Suprapubic skin (tissue), 4 donors: ENCODE measurements around the gene PRR12. TPM values are rescaled to one million over a fixed set of nuclear protein-coding genes. Genes with fewer than 3 reads are reported as not detected.

Experiments
- DNase-seq, 2 donors: peaks; one replicate each; pipeline ENCODE4 v3.0.0-alpha.2; 2019; ENCODE audit warnings: low spot score in 2 of 2
- H3K27ac ChIP-seq: fragments of 200-600 bp; sonication (generic); one replicate; pipeline ENCODE4 v1.5.1; 2019
- H3K27me3 ChIP-seq: fragments of 200-600 bp; sonication (generic); one replicate; pipeline ENCODE4 v1.5.1; 2019
- H3K36me3 ChIP-seq: fragments of 200-600 bp; sonication (generic); one replicate; pipeline ENCODE4 v1.5.1; 2019
- H3K4me1 ChIP-seq: fragments of 200-600 bp; sonication (generic); one replicate; pipeline ENCODE4 v1.5.1; 2019
- H3K4me3 ChIP-seq: fragments of 200-600 bp; sonication (generic); one replicate; pipeline ENCODE4 v1.5.1; 2019; ENCODE audit warnings: mild to moderate bottlenecking
- H3K9me3 ChIP-seq: fragments of 200-600 bp; sonication (generic); one replicate; pipeline ENCODE4 v1.5.1; 2019
- EP300 ChIP-seq: sonication (generic); formaldehyde crosslinking; IDR thresholded peaks from one replicate; pipeline ENCODE4 v1.6.1; 2017; ENCODE audit warnings: antibody characterized with exemption
- POLR2A ChIP-seq, 2 donors: fragments of 450-650 bp; IDR thresholded peaks; one replicate each; pipeline ENCODE4 v1.6.1; 2017; ENCODE audit warnings: antibody characterized with exemption in 2 of 2, mild to moderate bottlenecking in 2 of 2, moderate library complexity in 2 of 2
- POLR2AphosphoS5 ChIP-seq, 3 donors: sonication (generic); formaldehyde crosslinking; IDR thresholded peaks; one replicate each; pipeline ENCODE4 v1.6.1; 2017; ENCODE audit warnings: antibody characterized with exemption in 3 of 3
- WGBS: methylation state at CpG from one replicate; pipeline ENCODE4 v1.1.5; 2018; 5-methylcytosine and 5-hydroxymethylcytosine counted together
- total RNA-seq, 4 donors: library from RNA; depleted of rRNA; stranded (reverse); fragments of >200 nt; gene quantifications; one replicate each; pipeline ENCODE4 v1.1.0, GENCODE V29; 2016
- TF ChIP-seq, protein P1 (sequence below), 2 donors: fragments of 200-600 bp in 1 of 2; fragments of 450-650 bp in 1 of 2; sonication (generic) in 1 of 2; IDR thresholded peaks; one replicate each; pipeline ENCODE4 v1.5.1; 2016 to 2019; ENCODE audit warnings: antibody characterized with exemption in 2 of 2, mild to moderate bottlenecking in 1 of 2, moderate library complexity in 1 of 2

The PRR12 gene
- total RNA-seq, 4 donors from 2014 or later: 24.6 to 50.3 (median 38.9) TPM

DNA sequence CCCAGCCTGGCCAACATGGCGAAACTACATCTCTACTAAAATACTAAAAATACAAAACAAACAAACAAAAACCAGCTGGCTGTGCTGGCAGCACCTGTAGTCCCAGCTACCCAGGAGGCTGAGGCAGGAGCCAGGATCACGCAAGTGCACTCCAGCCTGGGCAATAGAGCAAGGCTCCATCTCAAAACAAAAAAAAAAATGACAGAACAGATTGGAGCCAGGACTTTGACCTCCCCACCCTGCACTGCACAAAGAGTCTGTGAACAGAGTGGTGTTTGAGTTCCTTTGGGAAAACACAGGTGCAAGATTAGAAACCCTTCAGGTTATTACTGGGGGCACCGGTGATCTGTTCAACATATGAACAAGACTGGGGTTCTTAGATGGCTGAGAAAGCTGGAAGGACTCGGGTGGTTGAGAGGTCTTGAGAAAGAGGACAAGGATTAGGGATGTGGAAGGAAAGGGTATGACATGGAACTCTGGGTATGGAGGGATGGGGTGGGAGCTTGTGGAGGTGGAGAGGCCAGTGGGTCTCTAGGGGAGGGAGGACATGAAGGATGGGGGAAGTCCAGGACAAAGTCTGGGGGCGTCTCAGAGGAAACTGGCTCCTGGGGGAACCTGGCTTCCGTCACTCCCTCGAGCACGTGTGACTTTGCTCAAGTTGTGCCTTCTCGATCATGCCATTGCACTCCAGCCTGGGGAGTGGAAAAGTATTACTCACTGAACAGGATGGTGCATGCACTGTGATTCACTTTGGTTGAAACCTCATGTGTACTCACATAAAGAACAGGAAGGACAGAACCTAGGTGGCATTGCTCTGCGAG, 37.3 kb upstream of the PRR12 start:
- 54% methylated on average over 10 of the region's 10 CpGs for WGBS
- no peak for DNase-seq
- peaks cover 40% of the 10 kb centered on the region for H3K36me3 ChIP-seq
- no peak for TF ChIP-seq POLR2A (IDR thresholded peaks at IDR 0.05)
- TF ChIP-seq, protein P1, sequence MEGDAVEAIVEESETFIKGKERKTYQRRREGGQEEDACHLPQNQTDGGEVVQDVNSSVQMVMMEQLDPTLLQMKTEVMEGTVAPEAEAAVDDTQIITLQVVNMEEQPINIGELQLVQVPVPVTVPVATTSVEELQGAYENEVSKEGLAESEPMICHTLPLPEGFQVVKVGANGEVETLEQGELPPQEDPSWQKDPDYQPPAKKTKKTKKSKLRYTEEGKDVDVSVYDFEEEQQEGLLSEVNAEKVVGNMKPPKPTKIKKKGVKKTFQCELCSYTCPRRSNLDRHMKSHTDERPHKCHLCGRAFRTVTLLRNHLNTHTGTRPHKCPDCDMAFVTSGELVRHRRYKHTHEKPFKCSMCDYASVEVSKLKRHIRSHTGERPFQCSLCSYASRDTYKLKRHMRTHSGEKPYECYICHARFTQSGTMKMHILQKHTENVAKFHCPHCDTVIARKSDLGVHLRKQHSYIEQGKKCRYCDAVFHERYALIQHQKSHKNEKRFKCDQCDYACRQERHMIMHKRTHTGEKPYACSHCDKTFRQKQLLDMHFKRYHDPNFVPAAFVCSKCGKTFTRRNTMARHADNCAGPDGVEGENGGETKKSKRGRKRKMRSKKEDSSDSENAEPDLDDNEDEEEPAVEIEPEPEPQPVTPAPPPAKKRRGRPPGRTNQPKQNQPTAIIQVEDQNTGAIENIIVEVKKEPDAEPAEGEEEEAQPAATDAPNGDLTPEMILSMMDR (IDR thresholded peaks at IDR 0.05): no peak
- no peak for TF ChIP-seq POLR2AphosphoS5 (IDR thresholded peaks at IDR 0.05)
- TF ChIP-seq EP300: no peak
- no peaks in the 10 kb centered on the region for H3K27me3 ChIP-seq
- no peak overlapping the region for H3K4me3 ChIP-seq
- H3K9me3 ChIP-seq: no peaks in the 10 kb centered on the region
- peaks cover 20% of the 10 kb centered on the region for H3K4me1 ChIP-seq
- H3K27ac ChIP-seq: peak overlapping the region; percentile 72

- no peak for DNase-seq
These were observed 36.2 kb upstream of the PRR12 start for GRCh38 chr19:49554701-49555181.

GRCh38 chr19:49555600-49556411, 35.2 kb upstream of the PRR12 start:
- no peak for TF ChIP-seq POLR2AphosphoS5 (IDR thresholded peaks at IDR 0.05)
- TF ChIP-seq, protein P1 (IDR thresholded peaks at IDR 0.05): no peak
- no peak for TF ChIP-seq POLR2A (IDR thresholded peaks at IDR 0.05)
- TF ChIP-seq EP300: no peak
- H3K9me3 ChIP-seq: no peaks in the 10 kb centered on the region
- H3K27me3 ChIP-seq: no peaks in the 10 kb centered on the region
- no peak for DNase-seq
- H3K4me3 ChIP-seq: no peak overlapping the region
- H3K27ac ChIP-seq: no peak overlapping the region
- peaks cover 20% of the 10 kb centered on the region for H3K4me1 ChIP-seq
- WGBS: 85% methylated on average over 50 of the region's 53 CpGs
- peaks cover 57% of the 10 kb centered on the region for H3K36me3 ChIP-seq

More at GRCh38 chr19:49554701-49555181, 36.2 kb upstream of the PRR12 start:
- no peaks in the 10 kb centered on the region for H3K27me3 ChIP-seq
- no peak overlapping the region for H3K4me3 ChIP-seq
- peaks cover 51% of the 10 kb centered on the region for H3K36me3 ChIP-seq
- peak overlapping the region; percentile 72 for H3K27ac ChIP-seq
- no peaks in the 10 kb centered on the region for H3K9me3 ChIP-seq
- peaks cover 20% of the 10 kb centered on the region for H3K4me1 ChIP-seq
- 75% methylated on average over 17 of the region's 17 CpGs for WGBS
- TF ChIP-seq, protein P1 (IDR thresholded peaks at IDR 0.05): no peak
- TF ChIP-seq POLR2A (IDR thresholded peaks at IDR 0.05) (no peak), EP300 (no peak), POLR2AphosphoS5 (IDR thresholded peaks at IDR 0.05) (no peak)

GRCh38 chr19:49556412-49557398, 34.3 kb upstream of the PRR12 start:
- Histone ChIP-seq H3K4me1 (peaks cover 20% of the 10 kb centered on the region), H3K36me3 (peaks cover 57% of the 10 kb centered on the region), H3K9me3 (no peaks in the 10 kb centered on the region), H3K27me3 (no peaks in the 10 kb centered on the region), H3K4me3 (no peak overlapping the region), H3K27ac (no peak overlapping the region)
- TF ChIP-seq POLR2AphosphoS5 (IDR thresholded peaks at IDR 0.05) (no peak), EP300 (no peak), POLR2A (IDR thresholded peaks at IDR 0.05) (no peak)
- TF ChIP-seq, protein P1 (IDR thresholded peaks at IDR 0.05): no peak
- WGBS: 80% methylated on average over 38 of the region's 66 CpGs
- no peak for DNase-seq
